Activated effector memory CD4-positive, alpha-beta T cell treated with Interleukin-2 at 50 U/mL for 16 hours (primary cell): ENCODE data around the gene CENPX.

Source experiments
- DNase-seq: peaks from one replicate; pipeline ENCODE4 v3.0.0-alpha.2; 2020

The CENPX gene

DNA sequence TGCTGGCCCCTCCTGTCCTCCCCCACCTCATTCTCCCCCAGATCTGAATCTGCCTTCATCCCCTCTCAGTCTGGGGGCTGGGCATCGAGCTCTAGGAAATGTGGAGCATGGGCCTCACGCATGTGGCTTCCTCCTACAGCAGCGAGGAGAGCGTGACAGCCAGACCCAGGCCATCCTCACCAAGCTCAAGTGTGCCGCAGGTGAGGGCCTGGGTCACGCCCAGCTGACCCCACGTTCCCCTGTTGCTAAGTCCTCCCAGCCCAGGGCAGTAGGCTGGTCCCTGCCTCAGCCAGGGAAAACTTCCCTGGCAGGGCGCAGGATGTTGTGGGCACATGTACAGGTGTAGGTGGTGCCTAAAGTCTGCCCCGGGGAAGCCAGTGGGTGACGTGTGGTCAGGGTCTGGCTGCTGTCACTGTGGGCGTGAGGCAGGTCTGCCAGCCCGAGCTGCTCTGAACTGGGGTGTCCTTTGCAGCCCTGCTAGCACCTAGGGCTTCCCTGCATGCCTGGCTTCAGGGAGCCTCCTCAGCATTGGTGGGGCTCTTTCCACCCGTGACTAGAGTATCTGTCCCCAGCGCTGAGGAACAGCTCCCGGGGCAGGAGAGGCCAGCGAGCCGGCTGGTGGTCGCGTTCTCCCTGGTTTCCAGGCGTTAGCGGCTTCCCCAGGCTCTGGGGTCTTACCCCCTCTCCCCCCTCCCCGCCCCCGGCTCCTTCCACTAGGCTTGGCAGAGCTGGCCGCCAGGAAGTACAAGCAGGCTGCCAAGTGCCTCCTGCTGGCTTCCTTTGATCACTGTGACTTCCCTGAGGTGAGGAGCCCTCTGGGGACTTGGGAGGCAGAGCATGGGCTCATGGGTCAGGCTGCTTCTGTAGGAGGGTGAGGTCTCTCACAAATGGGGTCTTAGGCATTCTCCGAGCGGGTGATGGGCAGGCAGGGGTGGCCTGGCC lies 32.6 kb upstream of the CENPX start:
- DNase-seq, result no peak

DNA sequence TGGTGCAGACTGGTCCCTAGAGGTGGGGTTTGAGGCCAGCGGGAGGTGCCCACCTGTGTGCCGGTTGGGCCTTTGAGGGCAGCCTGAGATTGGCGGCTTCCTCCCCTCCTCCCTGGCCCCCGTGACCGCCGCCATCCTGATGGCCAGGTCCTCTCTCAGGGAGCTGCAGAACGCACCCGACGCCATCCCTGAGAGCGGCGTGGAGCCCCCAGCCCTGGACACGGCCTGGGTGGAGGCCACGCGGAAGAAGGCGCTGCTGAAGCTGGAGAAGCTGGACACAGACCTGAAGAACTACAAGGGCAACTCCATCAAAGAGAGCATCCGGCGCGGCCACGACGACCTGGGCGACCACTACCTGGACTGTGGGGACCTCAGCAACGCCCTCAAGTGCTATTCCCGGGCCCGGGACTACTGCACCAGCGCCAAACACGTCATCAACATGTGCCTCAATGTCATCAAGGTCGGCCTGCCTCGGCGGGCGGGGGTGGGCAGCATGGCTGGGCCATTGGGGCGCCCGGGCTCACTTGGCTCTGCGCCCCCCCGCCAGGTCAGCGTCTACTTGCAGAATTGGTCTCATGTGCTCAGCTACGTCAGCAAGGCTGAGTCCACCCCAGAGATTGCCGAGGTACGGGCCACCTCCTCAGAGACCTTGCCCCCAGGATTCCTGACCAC lies 31.8 kb upstream of the CENPX start:
- DNase-seq, result no peak

DNA sequence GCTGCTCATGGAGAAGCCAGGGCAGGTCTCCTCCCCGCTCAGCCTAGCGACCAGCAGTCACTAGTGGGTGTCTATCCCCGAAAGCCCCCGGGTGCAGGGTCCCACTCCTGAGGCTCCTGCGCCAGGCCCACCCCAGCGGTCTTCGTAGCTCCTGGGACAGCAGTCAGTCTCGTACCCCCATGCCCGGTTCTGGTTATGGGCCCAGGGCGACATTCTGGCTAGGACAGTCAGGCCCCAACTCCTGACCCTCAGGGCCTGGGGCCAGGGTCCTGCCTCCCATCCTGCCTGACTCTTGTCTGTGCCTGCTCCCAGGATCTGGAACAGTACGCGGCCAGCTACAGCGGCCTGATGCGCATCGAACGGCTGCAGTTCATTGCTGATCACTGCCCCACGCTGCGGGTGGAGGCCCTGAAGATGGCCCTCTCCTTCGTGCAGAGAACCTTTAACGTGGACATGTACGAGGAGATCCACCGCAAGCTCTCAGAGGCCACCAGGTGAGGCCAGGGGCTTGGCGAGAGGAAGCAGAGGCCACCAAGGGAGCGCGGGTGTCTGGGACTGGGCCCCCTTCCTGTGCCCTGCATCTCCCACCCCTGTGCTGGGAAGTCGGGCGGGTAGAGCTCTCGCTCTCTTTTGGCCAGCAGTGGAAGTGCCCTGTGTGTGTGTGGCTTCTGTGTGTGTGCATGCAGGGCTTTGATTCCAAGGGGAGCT lies 31.0 kb upstream of the CENPX start:
- DNase-seq, result no peak

DNA sequence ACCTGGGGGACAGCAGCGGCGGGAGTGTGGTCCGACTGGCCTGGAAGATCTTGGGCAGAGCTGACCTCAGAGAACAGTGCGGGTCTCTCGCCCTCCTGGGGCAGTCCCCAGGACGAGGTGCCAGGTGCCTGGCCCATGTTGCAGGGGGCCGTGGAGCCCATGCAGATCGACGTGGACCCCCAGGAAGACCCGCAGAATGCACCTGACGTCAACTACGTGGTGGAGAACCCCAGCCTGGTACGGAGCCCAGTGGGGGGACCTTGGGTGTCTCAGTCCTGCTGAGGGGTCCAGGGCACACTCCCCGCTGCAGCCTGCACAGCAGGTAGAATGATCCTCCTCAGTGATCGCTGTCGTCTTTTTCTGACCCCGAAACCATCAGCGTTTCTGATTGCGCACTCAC lies 30.5 kb upstream of the CENPX start:
- DNase-seq, result no peak

DNA sequence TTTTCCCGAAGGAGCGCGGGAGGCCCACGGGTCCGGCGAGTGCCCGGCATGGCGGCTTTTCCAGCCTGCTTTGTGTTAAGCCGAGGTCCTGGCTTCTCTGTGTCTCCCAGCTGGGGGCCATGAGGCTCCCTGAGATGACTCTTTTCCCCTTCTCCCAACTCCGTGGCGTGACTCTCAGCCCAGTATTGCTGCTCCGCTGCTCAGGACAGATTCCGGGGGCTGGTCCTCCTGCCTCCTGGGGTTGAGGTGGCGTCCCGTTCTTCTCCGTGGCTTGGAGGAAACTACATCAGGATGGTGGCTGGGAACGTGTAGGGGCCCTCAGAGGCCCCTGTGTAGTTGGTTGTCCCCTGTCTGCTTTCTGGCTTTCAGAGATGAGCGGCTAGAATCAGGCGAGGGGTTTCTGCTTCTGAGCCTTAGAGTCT lies 30.0 kb upstream of the CENPX start:
- no peak for DNase-seq

DNA sequence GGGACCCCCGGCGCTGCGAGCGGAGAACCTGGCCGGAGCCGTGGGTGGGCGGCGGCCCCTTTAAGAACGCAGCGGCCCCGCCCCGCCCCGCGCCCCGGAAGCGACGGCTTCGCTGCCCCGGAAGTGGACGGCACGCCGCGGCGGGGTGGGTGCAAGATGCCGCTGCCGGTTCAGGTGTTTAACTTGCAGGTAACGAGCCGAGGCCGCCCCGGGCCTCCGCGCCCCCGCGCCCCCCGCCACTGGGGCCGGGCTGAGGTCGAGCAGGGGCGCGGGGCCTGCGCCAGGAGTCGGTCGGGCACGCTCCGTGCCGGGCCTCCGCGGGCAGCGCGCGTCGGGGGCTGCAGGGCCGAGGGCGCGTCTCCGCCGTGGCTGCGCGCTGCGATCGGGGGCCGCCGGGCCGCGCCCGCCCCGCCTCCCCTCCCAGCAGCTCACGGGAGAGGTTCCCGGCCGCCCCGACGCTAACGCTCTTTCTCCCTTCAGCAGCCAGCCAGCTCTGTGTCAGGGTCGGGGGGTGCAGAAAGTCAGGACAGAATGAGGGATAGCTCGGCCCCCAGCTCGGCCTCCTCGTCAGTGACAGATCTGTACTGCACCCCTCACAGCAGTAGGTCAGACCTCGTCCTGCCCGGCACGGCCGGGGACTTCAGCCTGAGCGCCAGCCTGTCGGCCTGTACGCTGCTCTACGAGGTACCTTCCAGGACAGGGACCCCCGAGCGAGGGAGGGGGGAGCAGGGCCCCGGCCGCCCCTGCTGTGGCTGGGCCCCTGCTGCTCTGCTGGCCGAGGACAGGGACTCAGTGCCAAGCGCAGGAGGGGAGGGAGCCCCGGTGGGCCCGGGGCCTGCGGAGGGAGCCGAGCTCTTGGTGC lies 29.3 kb upstream of the CENPX start, which contains the start of the genes GPS1 and RFNG:
Gene GPS1, plus strand, starts transcription at position 123 of the 862 bp plus-strand sequence. Its CDS starts 34 bp downstream, at position 157.
Gene RFNG, minus strand, starts transcription at position 36 of the 862 bp plus-strand sequence. CDS start 45 bp downstream, outside the sequence.
- DNase-seq, result peak; percentile 77

DNA sequence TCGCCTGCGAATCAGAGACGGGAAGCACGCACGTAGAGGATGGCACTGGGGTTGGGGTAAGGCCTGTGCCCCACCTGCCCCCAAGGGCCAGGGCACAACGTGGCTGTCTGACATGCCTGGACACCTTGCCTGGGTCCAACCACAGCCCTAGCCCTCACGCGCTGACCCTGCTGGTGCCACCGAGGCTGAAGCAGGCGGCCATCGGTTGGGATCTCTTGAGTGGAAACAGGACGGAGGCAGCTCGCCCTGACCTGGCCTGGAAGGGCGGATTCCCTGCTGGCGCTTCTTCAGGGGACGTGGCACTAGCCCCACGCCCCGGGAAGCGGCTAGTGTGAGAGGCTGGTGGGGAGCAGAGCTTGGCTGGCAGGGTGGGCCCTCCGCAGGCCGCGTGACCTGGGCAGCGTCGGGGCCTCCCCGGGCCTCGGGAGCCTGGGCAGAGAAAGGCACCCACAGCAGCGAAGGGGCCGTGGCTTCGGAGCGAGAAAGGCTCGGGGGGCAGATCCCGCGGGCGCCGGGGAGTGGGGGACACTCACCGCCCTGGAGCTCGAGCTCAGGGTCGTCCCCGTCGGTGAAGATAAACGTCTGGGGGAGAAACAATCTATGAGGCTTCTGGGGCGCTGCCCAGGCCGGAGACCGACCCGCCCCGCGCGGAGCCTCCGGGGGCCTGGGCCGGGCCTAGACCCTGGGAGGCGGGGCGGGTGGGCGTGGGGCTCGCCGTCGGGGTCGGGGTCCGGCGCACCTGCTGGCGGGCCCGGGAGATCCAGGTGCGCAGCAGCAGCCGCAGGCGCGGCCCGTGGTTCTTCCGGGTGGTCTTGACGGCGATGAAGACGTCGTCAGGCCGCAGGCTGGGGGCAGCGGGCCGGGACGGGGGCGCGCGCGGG lies 28.3 kb upstream of the CENPX start:
- no peak for DNase-seq

DNA sequence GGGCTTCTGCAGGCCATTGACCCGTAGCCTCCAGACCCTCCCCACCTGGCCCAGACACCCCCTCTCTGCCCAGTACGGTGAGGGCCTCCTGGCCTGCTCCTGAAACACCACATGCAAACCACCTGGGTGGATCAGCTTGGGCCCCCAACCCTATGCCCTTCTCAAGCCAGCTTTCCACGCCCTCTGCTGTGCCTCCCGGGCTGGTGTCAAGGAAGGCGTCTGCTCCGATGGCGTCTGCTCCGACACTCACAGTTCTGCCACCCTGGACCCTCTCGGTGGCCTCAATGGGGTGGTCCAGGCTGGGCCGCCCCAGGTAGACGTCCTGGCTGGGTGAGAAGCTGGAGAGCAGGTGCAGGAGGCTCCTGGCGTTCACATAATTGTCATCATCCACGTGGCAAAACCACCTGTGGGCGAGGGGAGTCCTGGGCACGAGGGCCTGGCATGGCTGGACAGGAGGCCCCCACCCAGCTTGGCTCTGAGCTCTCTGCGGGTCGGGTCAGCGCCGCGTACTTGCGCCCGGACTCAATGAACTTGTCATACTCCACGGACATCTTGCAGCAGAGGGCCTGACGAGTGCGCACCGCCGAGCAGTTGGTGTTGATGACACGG lies 27.6 kb upstream of the CENPX start:
- DNase-seq, result no peak

DNA sequence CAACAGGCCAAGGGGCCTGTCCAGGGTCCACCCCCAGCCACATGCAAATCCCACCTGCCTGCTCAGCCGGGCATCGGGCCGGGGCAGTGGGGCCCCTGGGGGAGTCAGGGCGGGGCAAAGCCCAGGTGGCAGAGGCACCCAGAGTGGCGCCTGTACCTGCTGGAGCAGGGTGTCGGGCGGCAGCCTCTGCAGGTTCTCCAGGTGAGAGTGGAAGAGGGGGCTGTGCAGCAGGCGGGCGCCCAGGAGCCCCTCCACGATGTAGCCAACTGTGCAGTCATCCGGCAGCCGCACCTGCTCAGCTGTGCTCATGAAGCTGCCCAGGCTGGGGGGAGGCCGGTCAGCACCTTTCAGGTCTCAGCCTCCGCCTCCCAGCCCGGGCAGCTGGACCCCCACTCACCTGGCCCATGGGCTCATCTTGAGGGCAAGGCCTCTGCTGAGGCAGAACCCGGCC lies 26.9 kb upstream of the CENPX start:
- no peak for DNase-seq

DNA sequence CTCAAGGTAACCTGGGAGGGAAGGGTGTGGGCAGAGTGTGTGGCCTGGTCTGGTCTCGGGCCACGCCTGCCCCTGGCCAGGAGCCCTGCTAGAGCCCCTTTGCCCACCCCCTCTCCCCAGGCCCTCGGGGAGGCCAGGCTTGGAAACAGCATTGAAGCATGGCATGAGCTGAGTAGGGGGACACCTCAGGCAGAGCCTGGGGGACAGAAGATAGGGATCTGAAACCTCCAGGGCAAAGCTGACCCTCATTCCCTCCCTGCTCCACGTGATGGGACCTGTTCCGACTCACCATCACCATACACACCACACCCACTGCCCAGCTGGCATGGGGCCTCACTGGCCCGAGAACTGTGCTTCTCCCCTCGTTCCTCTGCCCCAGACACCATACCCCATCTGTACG lies 26.4 kb upstream of the CENPX start:
- no peak for DNase-seq

DNA sequence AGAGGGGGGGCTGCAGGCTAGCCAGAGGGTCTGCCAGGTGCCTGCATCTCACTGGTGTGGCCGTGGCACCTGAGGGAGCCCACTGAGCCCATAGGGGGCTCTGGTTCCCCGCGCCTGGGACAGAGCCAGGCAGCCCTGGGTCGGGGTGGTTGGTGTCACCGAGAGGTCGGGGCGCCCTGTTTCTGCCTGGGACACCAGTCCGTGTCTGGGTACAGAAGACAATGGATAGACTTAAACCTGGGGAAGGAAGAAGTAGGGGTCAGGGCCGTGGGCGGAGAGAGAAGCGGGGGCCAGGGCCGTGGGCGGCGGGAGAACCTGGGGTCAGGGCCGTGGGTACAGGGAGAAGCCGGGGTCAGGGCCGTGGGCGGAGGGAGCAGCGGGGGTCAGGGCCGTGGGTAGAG lies 25.9 kb upstream of the CENPX start:
- DNase-seq, result no peak

DNA sequence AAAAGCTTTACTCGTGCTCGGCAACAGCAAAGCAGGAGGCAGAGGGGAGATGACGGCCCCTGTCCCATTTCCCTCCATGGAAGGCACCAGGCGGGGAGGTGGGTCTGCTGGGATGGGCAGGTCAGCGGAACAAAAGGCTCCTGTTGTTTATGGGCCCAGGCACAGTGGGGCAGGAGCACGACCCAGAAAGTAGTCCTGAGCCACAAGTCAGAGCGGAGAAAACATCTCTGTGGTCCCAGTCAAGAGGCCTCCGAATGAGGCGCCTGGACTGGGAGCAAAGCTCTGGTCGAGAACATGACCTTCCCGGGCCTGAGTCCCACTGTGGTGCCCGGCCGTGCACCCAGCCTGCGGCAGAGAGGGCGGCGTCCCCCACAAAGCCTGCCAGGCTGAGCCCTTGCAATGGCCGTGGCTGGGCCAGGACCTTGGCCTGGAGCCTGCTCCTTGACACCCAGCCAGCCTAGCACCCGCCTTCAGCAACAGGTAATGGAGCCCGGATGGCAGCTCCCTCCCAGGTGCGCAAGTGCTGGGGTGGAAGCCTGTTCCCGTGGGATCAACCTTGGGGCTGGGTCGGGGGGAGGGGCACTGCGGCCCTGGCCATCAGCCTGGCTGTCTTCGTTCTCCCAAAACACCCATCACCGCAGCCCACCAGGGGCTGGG lies 25.4 kb upstream of the CENPX start:
- DNase-seq, result no peak

DNA sequence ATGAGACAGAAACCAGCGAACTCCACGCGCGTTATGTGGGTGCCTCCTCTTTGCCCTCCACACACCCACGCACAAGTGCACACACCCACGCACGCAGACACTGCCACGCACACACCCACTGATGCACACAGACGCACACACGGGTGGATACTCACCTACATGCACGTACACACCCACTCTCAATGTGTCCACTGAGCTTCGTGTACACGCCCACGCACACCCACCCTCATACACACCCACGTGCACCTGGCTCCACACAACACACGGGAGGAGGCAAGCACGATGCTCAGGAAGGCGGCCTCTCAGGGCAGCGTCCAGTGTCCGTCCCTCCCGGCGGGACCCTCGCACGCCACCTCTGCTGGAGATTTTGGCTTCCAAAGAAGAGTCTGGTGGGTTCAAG lies 24.7 kb upstream of the CENPX start:
- DNase-seq, result no peak

DNA sequence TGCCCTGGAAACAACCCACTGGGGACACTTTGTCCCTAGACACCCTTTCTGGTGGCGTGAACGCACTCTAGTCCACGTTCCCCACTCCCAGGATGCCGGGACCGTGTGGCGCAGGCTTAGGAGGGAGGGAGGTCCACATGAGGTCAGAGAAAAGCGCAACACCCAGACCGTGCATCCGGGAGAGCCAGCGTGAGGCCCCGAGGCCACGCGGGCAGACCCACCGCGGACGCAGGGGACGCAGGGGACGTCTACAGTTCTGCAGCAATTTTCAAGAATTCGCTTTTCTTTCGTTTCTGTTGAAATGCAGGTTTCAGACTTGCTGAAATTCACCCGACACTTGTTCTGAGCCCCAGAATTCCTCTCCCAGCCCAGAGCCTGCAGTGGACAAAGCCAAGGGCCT lies 24.2 kb upstream of the CENPX start:
- no peak for DNase-seq

DNA sequence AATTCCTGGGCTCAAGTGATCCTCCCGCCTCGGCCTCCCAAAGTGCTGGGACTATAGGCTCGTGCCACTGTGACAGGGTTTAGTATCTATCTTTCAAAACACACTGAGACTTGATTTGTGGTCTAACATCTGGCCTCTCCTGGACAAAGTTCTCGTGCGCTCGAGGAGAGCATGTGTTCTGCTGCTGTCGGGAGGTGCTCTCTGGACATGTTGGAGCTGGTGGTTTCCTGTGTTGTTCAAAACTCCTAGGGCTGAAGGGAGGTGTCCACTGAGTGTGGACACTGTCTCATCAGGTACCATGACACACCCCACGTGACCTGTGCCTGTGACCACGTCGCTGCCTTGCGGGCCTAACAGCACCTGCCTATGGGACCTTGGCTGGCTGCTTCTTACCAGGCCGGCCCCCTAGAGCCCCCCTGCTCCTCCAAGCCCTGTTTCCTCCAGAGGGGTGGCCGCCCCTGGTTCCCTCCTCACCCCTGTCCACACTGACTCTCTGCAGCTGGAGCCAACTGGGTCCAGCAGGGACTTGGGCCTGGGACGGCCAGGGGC lies 23.3 kb upstream of the CENPX start:
- no peak for DNase-seq

DNA sequence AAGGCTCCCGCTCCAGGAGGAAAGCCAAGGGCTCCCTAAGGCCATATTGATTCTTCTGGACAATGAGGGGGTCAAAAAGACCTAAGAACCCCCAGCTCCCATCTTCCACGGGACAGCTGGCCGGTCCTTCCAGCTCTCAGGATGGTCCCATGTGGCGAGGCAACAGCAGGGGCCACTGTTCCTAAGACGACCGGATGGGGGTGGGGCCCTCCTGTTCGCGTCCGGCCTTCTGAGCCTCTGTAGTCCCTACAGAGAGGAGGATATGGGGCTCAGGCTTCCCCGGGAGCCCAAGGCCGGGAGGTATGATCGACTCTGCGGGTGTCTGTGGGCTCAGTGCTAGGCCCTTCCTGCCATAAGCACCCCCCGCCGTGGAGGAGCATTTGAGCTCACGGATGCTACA lies 20.8 kb upstream of the CENPX start:
- DNase-seq, result no peak

DNA sequence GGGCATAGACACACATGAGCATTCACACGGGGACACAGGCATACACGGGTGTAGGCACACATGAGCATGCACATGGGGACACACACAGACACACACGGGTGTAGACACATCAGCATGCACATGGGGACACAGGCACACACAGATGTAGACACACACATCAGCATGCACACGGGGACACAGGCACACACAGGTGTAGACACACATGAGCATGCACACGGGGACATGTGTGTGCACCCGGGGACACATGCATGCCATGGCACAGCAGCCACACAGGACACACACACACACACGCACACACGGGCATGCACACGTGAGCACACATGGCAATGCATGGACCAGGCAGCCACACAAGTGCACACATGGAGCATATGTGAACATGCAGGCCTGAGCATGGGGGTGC lies 20.0 kb upstream of the CENPX start:
- no peak for DNase-seq

DNA sequence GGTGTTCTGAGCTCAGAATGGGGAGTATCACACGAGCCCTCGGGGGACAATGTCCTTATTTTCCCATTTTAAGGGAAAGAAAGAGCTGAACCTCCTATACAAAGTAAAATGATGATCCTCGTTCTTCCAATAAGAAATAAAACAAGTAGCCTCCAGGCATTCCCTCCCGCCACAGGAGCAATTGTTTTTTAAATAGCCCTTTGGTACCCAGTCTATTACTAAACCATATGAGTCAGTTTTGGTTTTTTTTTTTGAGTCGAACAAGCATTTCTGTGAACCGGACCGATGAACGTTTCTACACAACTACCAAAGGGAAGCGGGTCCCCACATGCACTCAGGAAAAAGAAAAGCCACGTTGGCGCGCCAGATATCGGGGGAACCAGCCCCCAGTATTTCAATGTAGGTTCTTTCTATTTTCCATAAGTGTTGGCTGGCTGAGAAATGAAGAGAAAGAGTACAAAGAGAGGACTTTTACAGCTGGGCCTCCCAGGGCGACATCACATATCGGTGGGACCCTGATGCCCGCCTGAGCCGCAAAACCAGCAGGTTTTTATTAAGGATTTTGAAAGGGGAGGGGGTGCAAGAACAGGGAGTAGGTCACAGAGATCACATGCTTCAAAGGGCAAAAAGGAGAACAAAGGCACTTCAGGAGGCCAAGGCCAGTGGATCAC lies 18.6 kb upstream of the CENPX start:
- DNase-seq, result no peak

DNA sequence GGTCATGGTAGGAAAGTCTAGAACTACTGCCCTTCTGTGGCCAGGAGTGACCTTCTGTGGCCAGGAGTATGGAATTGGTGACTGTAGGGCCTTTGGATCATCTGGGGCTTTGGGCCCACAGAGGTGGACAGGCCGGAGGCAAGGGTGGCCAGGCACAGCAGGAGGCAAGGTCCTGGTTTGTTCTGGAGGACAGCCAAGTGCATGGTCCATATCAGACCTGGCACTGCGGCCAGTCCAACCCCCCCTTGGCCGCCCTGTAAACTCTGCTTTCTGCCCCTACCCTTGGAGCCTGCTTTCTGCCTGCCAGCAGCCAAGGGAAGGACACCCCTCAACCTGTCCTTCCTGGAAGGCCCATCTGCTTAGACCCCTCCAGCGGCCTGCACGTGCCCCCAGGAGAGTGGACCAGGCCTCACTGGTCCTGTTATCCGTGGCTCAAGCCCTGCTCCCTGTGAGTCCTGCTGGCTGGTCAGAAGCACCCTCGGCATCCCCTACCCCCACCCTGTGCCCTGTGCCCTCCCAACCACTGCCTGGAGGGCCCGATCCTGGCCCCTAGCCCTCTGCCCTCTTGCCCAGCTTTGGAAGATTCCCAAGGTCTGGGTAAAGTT lies 17.1 kb upstream of the CENPX start:
- no peak for DNase-seq
